ENCODE data around the gene PRKCA.

GRCh38 chr17:66273586-66273848 is 28.9 kb upstream of the PRKCA start:
- TF ChIP-seq CTCF (IDR thresholded peaks at IDR 0.05; ENCODE audit: insufficient read depth, low read length) (no peak), REST (IDR thresholded peaks at IDR 0.05; ENCODE audit: insufficient replicate concordance, low read depth) (no peak), POLR2AphosphoS5 (IDR thresholded peaks at IDR 0.05; ENCODE audit: low read depth) (no peak), SPI1 (IDR thresholded peaks at IDR 0.05; ENCODE audit: borderline replicate concordance, low read depth) (no peak), GABPA (IDR thresholded peaks at IDR 0.05; ENCODE audit: low read depth) (no peak)

Data from HL-60 (cell line).